ENCODE measurements around the gene ZCWPW1.

GRCh38 chr7:100400041-100400440, 28.5 kb downstream of the ZCWPW1 start:
- TF ChIP-seq POU6F1 (CRISPR knock-in tag; IDR thresholded peaks at IDR 0.05; ENCODE audit: borderline replicate concordance, low read depth) (no peak), ARNTL (CRISPR knock-in tag; IDR thresholded peaks at IDR 0.05; ENCODE audit: borderline replicate concordance, low read depth) (no peak), ZNF8 (CRISPR knock-in tag; IDR thresholded peaks at IDR 0.05) (no peak), ZC3H10 (CRISPR knock-in tag; IDR thresholded peaks at IDR 0.05) (no peak)
